K562 (cell line): ENCODE results near the gene ZNF219. TPM values are rescaled to one million over a fixed set of nuclear protein-coding genes. Genes with fewer than 3 reads are reported as not detected.

Experiments used
- BRCA1 ChIP-seq, 2 experiments: fragments of 450-650 bp in 1 of 2; sonication (generic) in 1 of 2; formaldehyde crosslinking in 1 of 2; IDR thresholded peaks; 2 replicates each; pipeline versions ENCODE4 v1.5.0 to v1.6.1; 2017 to 2020; ENCODE audit warnings: mild to moderate bottlenecking in 1 of 2, missing genetic modification reagents in 1 of 2
- COPS2 ChIP-seq: fragments of 450-650 bp; conservative IDR thresholded peaks from 2 replicates; pipeline ENCODE4 v1.6.1; 2016; ENCODE audit warnings: mild to moderate bottlenecking, moderate library complexity
- CXXC5 ChIP-seq: fragments of 250-450 bp; sonication (Bioruptor Pico); IDR thresholded peaks from 2 replicates; pipeline ENCODE4 v1.8.0; 2022; ENCODE audit warnings: inconsistent platforms, mild to moderate bottlenecking, moderate library complexity
- E4F1 ChIP-seq: fragments of 250-450 bp; sonication (Bioruptor Pico); IDR thresholded peaks from 2 replicates; pipeline ENCODE4 v1.5.0; 2021; ENCODE audit warnings: mild to moderate bottlenecking, borderline replicate concordance
- GABPB2 ChIP-seq: fragments of 250-450 bp; sonication (Bioruptor Pico); conservative IDR thresholded peaks from 2 replicates; pipeline ENCODE4 v1.5.1; 2021; ENCODE audit warnings: mild to moderate bottlenecking
- GTF2F1 ChIP-seq: IDR thresholded peaks from 2 replicates; pipeline ENCODE4 v1.6.1; 2011; ENCODE audit warnings: low read depth, low read length, improper control_type of control experiment
- GTF3C2 ChIP-seq: IDR thresholded peaks from 3 replicates; pipeline ENCODE4 v1.6.1; 2011; ENCODE audit warnings: borderline replicate concordance, mild to moderate bottlenecking, moderate library complexity; ENCODE audit not compliant: insufficient read length; ENCODE audit errors: extremely low read depth
- KDM4B ChIP-seq, 2 experiments: fragments of 450-650 bp in 1 of 2; sonication (generic) in 1 of 2; IDR thresholded peaks; 2 replicates each; pipeline ENCODE4 v1.6.1; 2016 to 2017; ENCODE audit warnings: borderline replicate concordance in 2 of 2, antibody characterized with exemption in 1 of 2, low read depth in 1 of 2, mild to moderate bottlenecking in 1 of 2
- NEUROD1 ChIP-seq: fragments of 150-350 bp; IDR thresholded peaks from 2 replicates; pipeline ENCODE4 v1.6.1; 2014; ENCODE audit warnings: borderline replicate concordance, low read length, low read depth; ENCODE audit not compliant: partially characterized antibody
- NFRKB ChIP-seq: fragments of 450-650 bp; IDR thresholded peaks from 2 replicates; pipeline ENCODE4 v1.6.1; 2016; ENCODE audit warnings: low read depth
- NR1H2 ChIP-seq: sonication (generic); formaldehyde crosslinking; IDR thresholded peaks from 2 replicates; pipeline ENCODE4 v1.4.0; 2020; ENCODE audit warnings: mild to moderate bottlenecking, missing genetic modification reagents
- NR4A1 ChIP-seq, 2 experiments: fragments of 250-450 bp in 1 of 2; fragments of 450-650 bp in 1 of 2; sonication (Bioruptor Pico) in 1 of 2; IDR thresholded peaks; 2 replicates each; pipeline versions ENCODE4 v1.4.0 to v1.6.1; 2016 to 2020; ENCODE audit warnings: mild to moderate bottlenecking in 2 of 2, missing compliant biosample characterization in 1 of 2, missing genetic modification characterization in 1 of 2, moderate library complexity in 1 of 2
- POLR2B ChIP-seq: fragments of 450-650 bp; IDR thresholded peaks from 2 replicates; pipeline ENCODE4 v1.6.1; 2018; ENCODE audit warnings: low read depth; ENCODE audit not compliant: partially characterized antibody
- SUPT5H ChIP-seq: fragments of 450-650 bp; IDR thresholded peaks from 2 replicates; pipeline ENCODE4 v1.6.1; 2016
- TSHZ1 ChIP-seq: fragments of 250-450 bp; sonication (Bioruptor Pico); IDR thresholded peaks from 2 replicates; pipeline ENCODE4 v1.4.0; 2020; ENCODE audit warnings: mild to moderate bottlenecking, moderate library complexity
- ZNF174 ChIP-seq: fragments of 250-450 bp; sonication (Bioruptor Pico); IDR thresholded peaks from 2 replicates; pipeline ENCODE4 v1.4.0; 2020; ENCODE audit warnings: mild to moderate bottlenecking
- ZSCAN29 ChIP-seq: fragments of 450-650 bp; IDR thresholded peaks from 2 replicates; pipeline ENCODE4 v1.6.1; 2017
- polyA plus RNA-seq, 8 experiments: library from polyadenylated mRNA; depleted of rRNA in 4 of 8; stranded (reverse) in 5 of 8; unstranded in 3 of 8; fragments of >200 nt; fragmentation: Nextera tagmentation in 2 of 8; fragmentation: Illumina TruSeq in 1 of 8; extraction: Ambion mirVana in 2 of 8; extraction: Trizol in 1 of 8; gene quantifications; 2 replicates each; pipeline versions ENCODE4 v1.2.1 to v1.2.3, GENCODE V29; 2011 to 2014; ENCODE audit warnings: inconsistent platforms in 1 of 8, missing spikeins in 1 of 8
- total RNA-seq, 7 experiments: library from RNA; depleted of rRNA in 6 of 7; stranded (reverse); fragments of >200 nt in 6 of 7; fragmentation: Illumina TruSeq in 2 of 7; extraction: Trizol in 2 of 7; gene quantifications; 2 replicates each; pipeline versions ENCODE4 v1.2.1 to v1.2.3, GENCODE V29; 2011 to 2021; ENCODE audit warnings: low replicate concordance in 1 of 7
- TF ChIP-seq, protein P1 (sequence below): fragments of 250-450 bp; sonication (Bioruptor Pico); IDR thresholded peaks from 2 replicates; pipeline ENCODE4 v1.5.0; 2020; ENCODE audit warnings: mild to moderate bottlenecking

Gene ZNF219
- total and polyA plus RNA-seq, 9 of the 15 experiments (the other 6 are each of a cell fraction or from before 2014, with no cell fraction given), result 0.29 to 10.6 (median 2.8) TPM

DNA sequence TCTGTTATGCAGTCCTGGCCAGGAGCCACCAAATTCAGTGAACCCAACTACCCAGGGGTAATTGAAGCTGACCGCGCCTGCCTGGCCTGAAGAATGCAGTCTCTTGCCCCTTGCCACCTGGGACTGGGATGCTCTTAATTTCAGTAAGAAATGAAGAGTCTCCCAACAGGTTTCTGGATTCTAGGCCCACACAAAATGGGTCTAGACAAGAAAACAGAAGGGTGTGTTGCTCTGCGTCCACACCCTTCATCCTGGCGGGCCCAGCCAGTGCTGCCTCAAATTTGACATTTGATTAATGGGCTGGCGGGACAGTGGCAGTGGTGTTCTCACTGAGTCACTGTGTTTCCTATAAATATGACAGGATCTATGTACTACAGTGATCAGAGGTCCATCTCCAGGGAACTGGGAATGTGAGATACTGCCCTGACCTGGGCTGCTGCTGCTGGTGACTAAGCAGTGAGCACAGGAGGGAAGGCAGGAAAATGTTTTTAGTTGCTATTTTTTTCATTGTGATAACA is 8.9 kb upstream of the ZNF219 start (continued):
- TF ChIP-seq POLR2B, result no peak
- no peak for TF ChIP-seq E4F1 (CRISPR knock-in tag)
- no peak for TF ChIP-seq NR4A1 (CRISPR knock-in tag; IDR thresholded peaks at IDR 0.05)
- TF ChIP-seq NR4A1 (tag; IDR thresholded peaks at IDR 0.05), result no peak; the same call in 1 of the 2 replicates
- TF ChIP-seq GTF2F1, result no peak
- TF ChIP-seq NFRKB, result no peak
- TF ChIP-seq NEUROD1, result no peak
- TF ChIP-seq, protein P1, sequence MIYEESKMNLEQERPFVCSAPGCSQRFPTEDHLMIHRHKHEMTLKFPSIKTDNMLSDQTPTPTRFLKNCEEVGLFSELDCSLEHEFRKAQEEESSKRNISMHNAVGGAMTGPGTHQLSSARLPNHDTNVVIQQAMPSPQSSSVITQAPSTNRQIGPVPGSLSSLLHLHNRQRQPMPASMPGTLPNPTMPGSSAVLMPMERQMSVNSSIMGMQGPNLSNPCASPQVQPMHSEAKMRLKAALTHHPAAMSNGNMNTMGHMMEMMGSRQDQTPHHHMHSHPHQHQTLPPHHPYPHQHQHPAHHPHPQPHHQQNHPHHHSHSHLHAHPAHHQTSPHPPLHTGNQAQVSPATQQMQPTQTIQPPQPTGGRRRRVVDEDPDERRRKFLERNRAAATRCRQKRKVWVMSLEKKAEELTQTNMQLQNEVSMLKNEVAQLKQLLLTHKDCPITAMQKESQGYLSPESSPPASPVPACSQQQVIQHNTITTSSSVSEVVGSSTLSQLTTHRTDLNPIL, result no peak
- TF ChIP-seq COPS2, result no peak
- no peak for TF ChIP-seq SUPT5H
- TF ChIP-seq GTF3C2, result no peak
- no peak for TF ChIP-seq BRCA1 (IDR thresholded peaks at IDR 0.05)
- no peak for TF ChIP-seq BRCA1 (CRISPR knock-in tag; IDR thresholded peaks at IDR 0.05)
- TF ChIP-seq TSHZ1 (CRISPR knock-in tag), result no peak
- TF ChIP-seq NR1H2 (CRISPR knock-in tag), result no peak
- no peak for TF ChIP-seq GABPB2 (CRISPR knock-in tag)
- TF ChIP-seq ZNF174 (CRISPR knock-in tag), result no peak
- TF ChIP-seq CXXC5 (CRISPR knock-in tag), result no peak
- TF ChIP-seq KDM4B (IDR thresholded peaks at IDR 0.05; ENCODE audit: borderline replicate concordance in 2 of 2, low read depth in 1 of 2), result 0 out of 4 replicates have a peak, but pooled peaks of 1 of the 2 experiments have one; percentile 17
- no peak for TF ChIP-seq ZSCAN29
